ENCODE data around the gene ATAT1.

ATAT1 gene

GRCh38 chr6:30683183-30683979 lies 56.7 kb downstream of the ATAT1 start:
- DNase-seq, result peak in 3 of 56 donors; percentile 8 to 29 (median 28)

GRCh38 chr6:30683980-30684338 lies 57.3 kb downstream of the ATAT1 start:
- DNase-seq, result no peak

- DNase-seq, result peak in 9 of 56 donors; percentile 8 to 42 (median 13)
Measured at GRCh38 chr6:30684386-30685156, 57.9 kb downstream of the ATAT1 start.

- DNase-seq, result no peak
Measured at GRCh38 chr6:30685157-30686008, 58.7 kb downstream of the ATAT1 start.

GRCh38 chr6:30686009-30686907 lies 59.6 kb downstream of the ATAT1 start, which contains the start of gene PPP1R18:
PPP1R18 (minus strand) TSS chr6:30686645; CDS start chr6:30686018, 627 bp downstream.
- DNase-seq, result peak in 36 of 56 donors; percentile 12 to 68 (median 36)

GRCh38 chr6:30686908-30687658 lies 60.4 kb downstream of the ATAT1 start:
- DNase-seq, result peak in 46 of 56 donors; percentile 11 to 79 (median 48)

GRCh38 chr6:30687659-30688431 lies 61.2 kb downstream of the ATAT1 start:
- DNase-seq, result peak in 7 of 56 donors; percentile 11 to 55 (median 23)

GRCh38 chr6:30688569-30688968 lies 61.9 kb downstream of the ATAT1 start:
- DNase-seq, result no peak

- no peak for DNase-seq
Measured at GRCh38 chr6:30689022-30689865, 62.6 kb downstream of the ATAT1 start.

- no peak for DNase-seq
Measured at GRCh38 chr6:30689985-30690384, 63.3 kb downstream of the ATAT1 start.

GRCh38 chr6:30690403-30691207 lies 63.9 kb downstream of the ATAT1 start, which contains the start of gene NRM:
NRM (minus strand) TSS chr6:30690984; CDS start chr6:30690974, 10 bp downstream.
- DNase-seq, result peak in 52 of 56 donors; percentile 32 to 88 (median 76)

GRCh38 chr6:30691208-30691847 lies 64.7 kb downstream of the ATAT1 start:
- no peak for DNase-seq
